ENCODE measurements around the gene TUBGCP2. TPM values are rescaled to one million over a fixed set of nuclear protein-coding genes. Genes with fewer than 3 reads are reported as not detected.

TUBGCP2 gene
- total RNA-seq, 2 experiments from 2014 or later: 53.3 to 57.8 TPM

GRCh38 chr10:133263674-133264073 is 45.0 kb downstream of the TUBGCP2 start:
- H3K4me1 Mint-ChIP-seq: peaks cover 35% of the 10 kb centered on the region
- no peak for DNase-seq
- H3K27ac Mint-ChIP-seq: no peak overlapping the region
- no peaks in the 10 kb centered on the region for H3K27me3 Mint-ChIP-seq
- no peaks in the 10 kb centered on the region for H3K9me3 Mint-ChIP-seq
- H3K4me3 Mint-ChIP-seq: no peak overlapping the region
- H3K36me3 Mint-ChIP-seq: no peaks in the 10 kb centered on the region

GRCh38 chr10:133262696-133263095 is 46.0 kb downstream of the TUBGCP2 start:
- Mint-ChIP-seq H3K4me1 (peaks cover 40% of the 10 kb centered on the region), H3K27me3 (no peaks in the 10 kb centered on the region), H3K36me3 (no peaks in the 10 kb centered on the region), H3K4me3 (no peak overlapping the region), H3K9me3 (no peaks in the 10 kb centered on the region), H3K27ac (no peak overlapping the region)
- no peak for DNase-seq

- H3K27ac Mint-ChIP-seq: no peak overlapping the region
- peak overlapping the region; percentile 48 for H3K4me3 Mint-ChIP-seq
- H3K9me3 Mint-ChIP-seq: no peaks in the 10 kb centered on the region
- H3K36me3 Mint-ChIP-seq: no peaks in the 10 kb centered on the region
- peaks cover 47% of the 10 kb centered on the region for H3K4me1 Mint-ChIP-seq
- peak; percentile 82 for DNase-seq
- no peaks in the 10 kb centered on the region for H3K27me3 Mint-ChIP-seq
Observed at GRCh38 chr10:133261726-133262325, 46.8 kb downstream of the TUBGCP2 start.

GRCh38 chr10:133260895-133261725 is 47.6 kb downstream of the TUBGCP2 start:
- H3K36me3 Mint-ChIP-seq: no peaks in the 10 kb centered on the region
- H3K9me3 Mint-ChIP-seq: no peaks in the 10 kb centered on the region
- peak; percentile 81 for DNase-seq
- H3K27ac Mint-ChIP-seq: peak overlapping the region; percentile 82
- H3K4me1 Mint-ChIP-seq: peaks cover 48% of the 10 kb centered on the region
- H3K4me3 Mint-ChIP-seq: peak overlapping the region; percentile 78
- no peaks in the 10 kb centered on the region for H3K27me3 Mint-ChIP-seq

GRCh38 chr10:133259602-133259989 is 49.1 kb downstream of the TUBGCP2 start:
- no peak for DNase-seq
- peak overlapping the region; percentile 30 for H3K4me3 Mint-ChIP-seq
- no peaks in the 10 kb centered on the region for H3K9me3 Mint-ChIP-seq
- no peaks in the 10 kb centered on the region for H3K36me3 Mint-ChIP-seq
- H3K27me3 Mint-ChIP-seq: no peaks in the 10 kb centered on the region
- H3K27ac Mint-ChIP-seq: peak overlapping the region; percentile 68
- H3K4me1 Mint-ChIP-seq: peaks cover 44% of the 10 kb centered on the region

- Mint-ChIP-seq H3K36me3 (no peaks in the 10 kb centered on the region), H3K4me1 (peaks cover 38% of the 10 kb centered on the region), H3K9me3 (no peaks in the 10 kb centered on the region)
Observed at GRCh38 chr10:133258818-133259601, 49.7 kb downstream of the TUBGCP2 start.

GRCh38 chr10:133258066-133258817 is 50.4 kb downstream of the TUBGCP2 start:
- Mint-ChIP-seq H3K27me3 (no peaks in the 10 kb centered on the region), H3K9me3 (no peaks in the 10 kb centered on the region), H3K4me3 (no peak overlapping the region), H3K36me3 (no peaks in the 10 kb centered on the region), H3K4me1 (peaks cover 36% of the 10 kb centered on the region), H3K27ac (peak overlapping the region; percentile 60)
- DNase-seq: peak; percentile 46

More at GRCh38 chr10:133258818-133259601, 49.7 kb downstream of the TUBGCP2 start:
- DNase-seq: peak; percentile 83
- H3K4me3 Mint-ChIP-seq: peak overlapping the region; percentile 30
- peak overlapping the region; percentile 68 for H3K27ac Mint-ChIP-seq
- H3K27me3 Mint-ChIP-seq: no peaks in the 10 kb centered on the region

GRCh38 chr10:133257489-133258065 is 51.1 kb downstream of the TUBGCP2 start:
- peaks cover 31% of the 10 kb centered on the region for H3K4me1 Mint-ChIP-seq
- H3K36me3 Mint-ChIP-seq: no peaks in the 10 kb centered on the region
- peak overlapping the region; percentile 60 for H3K27ac Mint-ChIP-seq
- DNase-seq: peak; percentile 28
- no peaks in the 10 kb centered on the region for H3K27me3 Mint-ChIP-seq
- H3K9me3 Mint-ChIP-seq: no peaks in the 10 kb centered on the region
- H3K4me3 Mint-ChIP-seq: peak overlapping the region; percentile 48

GRCh38 chr10:133255323-133255722 is 53.3 kb downstream of the TUBGCP2 start:
- H3K9me3 Mint-ChIP-seq: no peaks in the 10 kb centered on the region
- H3K4me3 Mint-ChIP-seq: no peak overlapping the region
- no peaks in the 10 kb centered on the region for H3K36me3 Mint-ChIP-seq
- H3K27ac Mint-ChIP-seq: no peak overlapping the region
- no peak for DNase-seq
- no peaks in the 10 kb centered on the region for H3K27me3 Mint-ChIP-seq
- peaks cover 21% of the 10 kb centered on the region for H3K4me1 Mint-ChIP-seq

GRCh38 chr10:133254421-133255120 is 54.1 kb downstream of the TUBGCP2 start:
- Mint-ChIP-seq H3K4me3 (no peak overlapping the region), H3K9me3 (no peaks in the 10 kb centered on the region), H3K36me3 (no peaks in the 10 kb centered on the region), H3K4me1 (peaks cover 18% of the 10 kb centered on the region), H3K27me3 (no peaks in the 10 kb centered on the region), H3K27ac (no peak overlapping the region)
- no peak for DNase-seq

GRCh38 chr10:133253361-133253955 is 55.2 kb downstream of the TUBGCP2 start:
- no peak for DNase-seq
- Mint-ChIP-seq H3K27me3 (no peaks in the 10 kb centered on the region), H3K4me1 (peaks cover 12% of the 10 kb centered on the region), H3K27ac (no peak overlapping the region), H3K36me3 (no peaks in the 10 kb centered on the region), H3K9me3 (no peaks in the 10 kb centered on the region), H3K4me3 (no peak overlapping the region)

GRCh38 chr10:133252223-133252552 is 56.5 kb downstream of the TUBGCP2 start:
- DNase-seq: no peak
- Mint-ChIP-seq H3K27me3 (peaks cover under 1% of the 10 kb centered on the region), H3K27ac (no peak overlapping the region), H3K36me3 (no peaks in the 10 kb centered on the region), H3K9me3 (no peaks in the 10 kb centered on the region), H3K4me3 (no peak overlapping the region), H3K4me1 (peaks cover 3% of the 10 kb centered on the region)

- H3K9me3 Mint-ChIP-seq: no peaks in the 10 kb centered on the region
- H3K27ac Mint-ChIP-seq: no peak overlapping the region
- no peaks in the 10 kb centered on the region for H3K36me3 Mint-ChIP-seq
- H3K4me3 Mint-ChIP-seq: no peak overlapping the region
- H3K27me3 Mint-ChIP-seq: peaks cover 5% of the 10 kb centered on the region
- no peaks in the 10 kb centered on the region for H3K4me1 Mint-ChIP-seq
- DNase-seq: no peak
Observed at GRCh38 chr10:133251388-133252222, 57.1 kb downstream of the TUBGCP2 start.
